MCF 10A (cell line): ENCODE measurements around the gene ZNF296. TPM values are rescaled to one million over a fixed set of nuclear protein-coding genes. Genes with fewer than 3 reads are reported as not detected.

ENCODE experiments used
- BruUV-seq: library from RNA; stranded (reverse); fragments of 400-500 nt; replicated peaks from 2 replicates; lab custom pipeline; 2021; lab: Mats Ljungman, UMichigan
- CTCF ChIA-PET: fragments of 300-600 bp; sonication (Branson Sonifier 250); formaldehyde crosslinking; extraction: SDS; loops from one replicate; lab custom pipeline; 2021; ENCODE audit warnings: antibody characterized with exemption, inconsistent platforms; lab: Yijun Ruan, JAX
- POLR2A ChIA-PET: fragments of 300-600, 350-650 bp; sonication (Branson Sonifier 250); formaldehyde crosslinking; extraction: SDS; loops from one replicate; lab custom pipeline; 2020; ENCODE audit warnings: antibody characterized with exemption, inconsistent platforms; lab: Yijun Ruan, JAX
- DNase-seq: peaks from one replicate; pipeline ENCODE4 v3.0.0-alpha.2; 2018; ENCODE audit not compliant: unreplicated experiment
- H3K27ac Mint-ChIP-seq: one replicate; pipeline ENCODE4 v1.8.0; 2022; ENCODE audit warnings: mild to moderate bottlenecking, low read depth, mixed read lengths; ENCODE audit not compliant: unreplicated experiment
- H3K27me3 Mint-ChIP-seq: one replicate; pipeline ENCODE4 v1.8.0; 2022; ENCODE audit warnings: mixed read lengths; ENCODE audit not compliant: insufficient read depth, unreplicated experiment
- H3K36me3 Mint-ChIP-seq: one replicate; pipeline ENCODE4 v1.8.0; 2022; ENCODE audit warnings: mild to moderate bottlenecking, moderate library complexity, mixed read lengths; ENCODE audit not compliant: insufficient read depth, unreplicated experiment
- H3K4me1 Mint-ChIP-seq: one replicate; pipeline ENCODE4 v1.8.0; 2022; ENCODE audit warnings: mixed read lengths; ENCODE audit not compliant: insufficient read depth, unreplicated experiment
- H3K4me3 Mint-ChIP-seq: one replicate; pipeline ENCODE4 v1.8.0; 2022; ENCODE audit warnings: mild to moderate bottlenecking, moderate library complexity, mixed read lengths; ENCODE audit not compliant: unreplicated experiment
- H3K9me3 Mint-ChIP-seq: one replicate; pipeline ENCODE4 v1.8.0; 2022; ENCODE audit warnings: mixed read lengths; ENCODE audit not compliant: unreplicated experiment
- intact Hi-C: fragments of 100-400 bp; cut with micrococcal nuclease; formaldehyde crosslinking; loops from 2 replicates; pipeline ENCODE4 v1.14.1; 2022
- total RNA-seq: library from RNA; stranded (reverse); gene quantifications from 2 replicates; pipeline ENCODE4 v1.2.3, GENCODE V29; 2022
- TF ChIP-seq, protein P1 (sequence below): fragments of 200-600 bp; IDR thresholded peaks from one replicate; pipeline ENCODE4 v1.8.0; 2022; ENCODE audit warnings: antibody characterized with exemption, mild to moderate bottlenecking; ENCODE audit not compliant: unreplicated experiment

The ZNF296 gene
- total RNA-seq, 1 experiment from 2014 or later, result 2.7 TPM

DNA sequence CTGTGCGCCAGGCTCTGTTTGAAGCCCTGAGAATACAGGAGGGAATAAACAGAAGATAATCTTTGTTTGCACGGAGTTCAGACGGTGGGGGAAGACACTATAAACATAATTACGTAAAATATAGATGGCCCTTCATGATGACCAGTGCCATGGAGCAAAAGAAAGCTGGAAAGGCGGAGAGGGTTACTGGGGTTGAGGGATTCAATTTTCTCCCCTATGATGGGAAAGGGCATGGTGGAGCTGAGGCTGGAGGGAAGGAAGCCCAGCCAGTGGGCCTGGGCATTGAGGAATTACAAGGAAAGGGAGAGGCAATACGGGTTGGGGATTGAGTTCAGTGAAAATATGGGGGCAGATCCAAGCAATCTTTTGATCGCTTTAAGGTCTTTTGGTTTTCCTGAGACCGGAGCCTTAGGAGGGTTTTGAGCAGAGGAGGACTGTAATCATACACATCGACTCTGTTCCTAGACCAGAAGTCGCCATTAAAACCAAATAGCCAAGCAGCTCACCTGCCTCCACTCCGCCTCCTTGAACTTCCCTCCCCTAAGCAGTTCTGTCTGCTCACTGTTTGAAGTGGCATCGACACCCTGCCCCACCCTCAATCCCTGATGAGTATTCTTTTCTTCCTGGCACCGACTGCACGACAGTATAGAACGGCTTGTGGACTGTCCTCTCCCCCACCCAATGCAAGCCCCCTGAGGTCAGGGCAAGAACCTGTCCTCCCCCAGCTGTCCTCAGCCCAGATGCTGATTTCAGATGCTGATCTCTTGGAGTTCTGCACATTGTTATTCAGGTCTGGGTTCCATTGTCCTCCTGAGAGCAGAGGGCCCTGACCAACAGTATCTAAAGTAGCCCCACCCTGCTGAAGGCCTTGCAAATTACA lies 813 bp upstream of the ZNF296 start:
- no peak for DNase-seq
- Mint-ChIP-seq H3K36me3 (peaks cover 18% of the 10 kb centered on the region), H3K9me3 (no peaks in the 10 kb centered on the region), H3K27me3 (no peaks in the 10 kb centered on the region), H3K27ac (peak overlapping the region; percentile 10), H3K4me1 (peaks cover 19% of the 10 kb centered on the region), H3K4me3 (peak overlapping the region; percentile 78)
- intact Hi-C loops, result no loop called here
- BruUV-seq, result no TSS peak
- ChIA-PET POLR2A (interaction anchor here (0.5 to 7.5 kb wide), 9 partner anchors 11 to 1297 kb away, joined by 3 to 102 read pairs (median 3); partner anchors contain the start of genes BLOC1S3, CLASRP, PPP1R37 and TRAPPC6A), CTCF (interaction anchor here (0.6 to 1.1 kb wide), 4 partner anchors 15 to 409 kb away, joined by 3 read pairs; partner anchors contain the start of gene BLOC1S3)
- TF ChIP-seq, protein P1, sequence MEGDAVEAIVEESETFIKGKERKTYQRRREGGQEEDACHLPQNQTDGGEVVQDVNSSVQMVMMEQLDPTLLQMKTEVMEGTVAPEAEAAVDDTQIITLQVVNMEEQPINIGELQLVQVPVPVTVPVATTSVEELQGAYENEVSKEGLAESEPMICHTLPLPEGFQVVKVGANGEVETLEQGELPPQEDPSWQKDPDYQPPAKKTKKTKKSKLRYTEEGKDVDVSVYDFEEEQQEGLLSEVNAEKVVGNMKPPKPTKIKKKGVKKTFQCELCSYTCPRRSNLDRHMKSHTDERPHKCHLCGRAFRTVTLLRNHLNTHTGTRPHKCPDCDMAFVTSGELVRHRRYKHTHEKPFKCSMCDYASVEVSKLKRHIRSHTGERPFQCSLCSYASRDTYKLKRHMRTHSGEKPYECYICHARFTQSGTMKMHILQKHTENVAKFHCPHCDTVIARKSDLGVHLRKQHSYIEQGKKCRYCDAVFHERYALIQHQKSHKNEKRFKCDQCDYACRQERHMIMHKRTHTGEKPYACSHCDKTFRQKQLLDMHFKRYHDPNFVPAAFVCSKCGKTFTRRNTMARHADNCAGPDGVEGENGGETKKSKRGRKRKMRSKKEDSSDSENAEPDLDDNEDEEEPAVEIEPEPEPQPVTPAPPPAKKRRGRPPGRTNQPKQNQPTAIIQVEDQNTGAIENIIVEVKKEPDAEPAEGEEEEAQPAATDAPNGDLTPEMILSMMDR, result no peak

DNA sequence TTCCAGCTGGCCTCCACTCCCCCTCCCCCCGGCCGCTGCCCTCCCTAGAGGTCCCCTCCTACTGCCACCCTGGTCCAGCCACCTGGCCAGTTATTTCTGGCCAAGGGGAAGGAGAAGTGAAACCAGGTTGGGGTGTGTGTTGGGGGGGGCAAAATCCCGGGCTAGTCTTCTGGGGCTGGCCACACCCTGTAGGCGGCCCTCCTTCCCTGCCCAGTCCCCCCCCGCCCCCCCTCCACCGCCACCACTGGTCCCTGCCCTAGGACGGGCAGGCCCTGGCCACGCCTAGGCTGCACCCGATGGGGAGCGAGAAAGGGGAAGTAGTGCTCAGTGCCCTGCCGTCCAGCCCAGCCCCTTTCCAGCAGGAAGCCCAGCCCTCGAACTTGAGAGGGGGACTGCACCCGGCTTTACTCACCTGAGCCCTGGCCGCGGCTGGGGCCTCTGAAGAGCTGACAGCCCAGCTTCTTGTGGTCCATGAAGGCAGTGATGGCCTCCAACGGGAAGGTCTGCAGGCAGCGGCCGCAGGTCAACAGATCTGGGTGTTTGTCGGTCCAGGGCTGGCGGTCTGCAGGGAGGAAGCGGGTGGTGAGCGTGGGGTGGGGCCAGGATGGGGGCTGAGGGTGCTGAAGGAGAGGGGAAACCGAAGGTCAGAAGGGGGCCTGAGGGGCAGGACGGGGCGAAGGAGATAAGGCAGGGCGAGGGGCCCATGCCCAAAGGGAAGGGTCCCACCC lies 813 bp downstream of the ZNF296 start:
- TF ChIP-seq, protein P1, result no peak
- Mint-ChIP-seq H3K4me3 (peak overlapping the region; percentile 78), H3K27ac (no peak overlapping the region), H3K36me3 (peaks cover 24% of the 10 kb centered on the region), H3K9me3 (no peaks in the 10 kb centered on the region), H3K4me1 (peaks cover 11% of the 10 kb centered on the region), H3K27me3 (no peaks in the 10 kb centered on the region)
- CTCF ChIA-PET, result interaction anchor here (0.6 to 2.4 kb wide), 4 partner anchors 16 to 1743 kb away, joined by 3 to 6 read pairs (median 3); no protein-coding TSS in a partner anchor
- intact Hi-C loops, result no loop called here
- POLR2A ChIA-PET, result interaction anchor here (0.6 to 7.5 kb wide), 9 partner anchors 16 to 1960 kb away, joined by 3 to 102 read pairs (median 3); partner anchors contain the start of genes BLOC1S3, CLASRP and PPP1R37
- no TSS peak for BruUV-seq
- peak; percentile 82 for DNase-seq

DNA sequence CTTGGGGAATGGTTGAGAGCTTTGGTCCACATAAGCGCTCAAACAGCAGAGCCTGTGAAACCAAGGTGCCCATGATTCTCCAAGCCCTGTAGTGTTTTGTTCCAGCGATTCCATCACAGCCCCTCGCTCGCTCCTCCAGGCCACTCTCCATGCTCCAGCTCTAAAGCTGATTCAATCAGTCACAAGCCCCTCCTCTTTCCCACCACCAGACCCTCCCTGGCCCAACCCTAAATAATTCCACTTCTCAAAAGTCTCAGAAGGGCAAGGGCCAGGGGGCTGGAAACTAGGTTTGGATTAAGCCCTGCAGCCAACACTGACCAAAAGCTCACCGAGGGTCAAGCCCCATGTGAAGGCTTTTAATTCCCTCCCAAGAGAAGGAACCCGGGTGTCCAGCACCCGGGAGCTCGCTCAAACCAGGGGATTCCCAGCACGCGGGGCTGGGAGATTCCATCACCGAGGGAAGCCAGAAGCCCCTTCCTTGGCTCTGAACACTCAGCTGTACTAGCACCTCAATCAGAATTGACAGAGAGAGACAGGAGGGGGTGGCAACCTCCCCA lies 1.5 kb downstream of the ZNF296 start:
- H3K36me3 Mint-ChIP-seq, result peaks cover 31% of the 10 kb centered on the region
- intact Hi-C loops, result no loop called here
- no peaks in the 10 kb centered on the region for H3K9me3 Mint-ChIP-seq
- H3K27me3 Mint-ChIP-seq, result no peaks in the 10 kb centered on the region
- peak overlapping the region; percentile 78 for H3K4me3 Mint-ChIP-seq
- CTCF ChIA-PET, result interaction anchor here (0.6 to 2.4 kb wide), 2 partner anchors 15 to 1742 kb away, joined by 3 to 6 read pairs; no protein-coding TSS in a partner anchor
- BruUV-seq, result TSS peak; percentile 35
- H3K27ac Mint-ChIP-seq, result peak overlapping the region; percentile 19
- peaks cover 11% of the 10 kb centered on the region for H3K4me1 Mint-ChIP-seq
- POLR2A ChIA-PET, result interaction anchor here (0.5 to 7.5 kb wide), 9 partner anchors 15 to 1960 kb away, joined by 3 to 102 read pairs (median 4); partner anchors contain the start of genes BLOC1S3, CLASRP and PPP1R37
- TF ChIP-seq, protein P1, result no peak
- DNase-seq, result no peak
